Liver (tissue), 9 donors: ENCODE measurements around the gene CEP170. TPM values are rescaled to one million over a fixed set of nuclear protein-coding genes. Genes with fewer than 3 reads are reported as not detected.

Experiments
- DNase-seq: peaks from one replicate; pipeline ENCODE4 v3.0.0-alpha.2; 2017; ENCODE audit warnings: low spot score
- H3K27ac ChIP-seq, 2 donors: one replicate each; pipeline ENCODE4 v1.7.0; 2013; ENCODE audit warnings: inconsistent platforms in 2 of 2, low read length in 2 of 2, control low read depth in 1 of 2, low read depth in 1 of 2, mild to moderate bottlenecking in 1 of 2
- H3K27me3 ChIP-seq, 4 donors: one replicate each; pipeline versions ENCODE4 v1.6.1 to v1.7.0; 2013; ENCODE audit warnings: low read length in 3 of 4, inconsistent platforms in 1 of 4, mild to moderate bottlenecking in 1 of 4, moderate library complexity in 1 of 4; ENCODE audit not compliant: control insufficient read depth in 4 of 4, insufficient read depth in 4 of 4
- H3K36me3 ChIP-seq, 4 donors: one replicate each; pipeline versions ENCODE4 v1.6.1 to v1.7.0; 2013; ENCODE audit warnings: low read length in 3 of 4, mild to moderate bottlenecking in 3 of 4, low read depth in 1 of 4, moderate library complexity in 1 of 4; ENCODE audit not compliant: control insufficient read depth in 4 of 4, insufficient read depth in 3 of 4
- H3K4me1 ChIP-seq, 4 donors: one replicate each; pipeline versions ENCODE4 v1.6.1 to v1.7.0; 2013; ENCODE audit warnings: low read length in 3 of 4, mild to moderate bottlenecking in 3 of 4, moderate library complexity in 1 of 4; ENCODE audit not compliant: control insufficient read depth in 4 of 4, insufficient read depth in 4 of 4
- H3K4me3 ChIP-seq, 3 donors: one replicate each; pipeline versions ENCODE4 v1.6.1 to v1.7.0; 2013; ENCODE audit warnings: low read length in 3 of 3, control low read depth in 1 of 3, low read depth in 1 of 3, mild to moderate bottlenecking in 1 of 3
- H3K9ac ChIP-seq, 2 donors: one replicate each; pipeline ENCODE4 v1.7.0; 2013; ENCODE audit warnings: low read length in 2 of 2, mild to moderate bottlenecking in 2 of 2, moderate library complexity in 2 of 2, control low read depth in 1 of 2, low read depth in 1 of 2
- H3K9me3 ChIP-seq, 4 donors: one replicate each; pipeline versions ENCODE4 v1.6.1 to v1.7.0; 2013; ENCODE audit warnings: low read length in 3 of 4; ENCODE audit not compliant: control insufficient read depth in 4 of 4
- EGR1 ChIP-seq, 2 donors: IDR thresholded peaks; 2 replicates each; pipeline ENCODE4 v1.6.1; 2016 to 2018; ENCODE audit warnings: antibody characterized with exemption in 2 of 2, low read depth in 2 of 2
- FOXA1 ChIP-seq: IDR thresholded peaks from 2 replicates; pipeline ENCODE4 v1.6.1; 2016; ENCODE audit warnings: antibody characterized with exemption
- FOXA2 ChIP-seq: IDR thresholded peaks from 2 replicates; pipeline ENCODE4 v1.6.1; 2016; ENCODE audit warnings: antibody characterized with exemption
- GABPA ChIP-seq, 2 donors: IDR thresholded peaks in 1 of 2; conservative IDR thresholded peaks in 1 of 2; 2 replicates each; pipeline ENCODE4 v1.6.1; 2016; ENCODE audit warnings: antibody characterized with exemption in 2 of 2, mild to moderate bottlenecking in 1 of 2, moderate library complexity in 1 of 2
- HNF4A ChIP-seq, 2 donors: conservative IDR thresholded peaks; 2 replicates each; pipeline ENCODE4 v1.6.1; 2016; ENCODE audit warnings: antibody characterized with exemption in 2 of 2, mild to moderate bottlenecking in 2 of 2
- HNF4G ChIP-seq: IDR thresholded peaks from 2 replicates; pipeline ENCODE4 v1.6.1; 2016; ENCODE audit warnings: antibody characterized with exemption
- JUND ChIP-seq, 2 donors: IDR thresholded peaks; 2 replicates each; pipeline ENCODE4 v1.6.1; 2016; ENCODE audit warnings: antibody characterized with exemption in 2 of 2
- NR2F2 ChIP-seq: IDR thresholded peaks from 2 replicates; pipeline ENCODE4 v1.6.1; 2016; ENCODE audit warnings: antibody characterized with exemption
- RAD21 ChIP-seq, 2 donors: IDR thresholded peaks; 2 replicates each; pipeline ENCODE4 v1.6.1; 2016; ENCODE audit warnings: antibody characterized with exemption in 2 of 2, mild to moderate bottlenecking in 2 of 2
- RXRA ChIP-seq, 2 donors: IDR thresholded peaks; 2 replicates each; pipeline ENCODE4 v1.6.1; 2017 to 2018; ENCODE audit warnings: antibody characterized with exemption in 2 of 2, mild to moderate bottlenecking in 1 of 2
- SP1 ChIP-seq: IDR thresholded peaks from 2 replicates; pipeline ENCODE4 v1.6.1; 2018; ENCODE audit warnings: antibody characterized with exemption, mild to moderate bottlenecking
- TAF1 ChIP-seq: conservative IDR thresholded peaks from 2 replicates; pipeline ENCODE4 v1.6.1; 2016; ENCODE audit warnings: antibody characterized with exemption, mild to moderate bottlenecking
- YY1 ChIP-seq: IDR thresholded peaks from 2 replicates; pipeline ENCODE4 v1.6.1; 2016; ENCODE audit warnings: antibody characterized with exemption, mild to moderate bottlenecking
- ZBTB33 ChIP-seq: IDR thresholded peaks from 2 replicates; pipeline ENCODE4 v1.6.1; 2016; ENCODE audit warnings: antibody characterized with exemption
- WGBS: extraction: QIAGEN DNeasy Blood & Tissue Kit; methylation state at CpG from one replicate; pipeline ENCODE4 v1.1.7; 2013; 5-methylcytosine and 5-hydroxymethylcytosine counted together
- polyA plus RNA-seq, 2 donors: library from polyadenylated mRNA; stranded (reverse) in 1 of 2; unstranded in 1 of 2; fragments of 200-250 nt in 1 of 2; fragments of >200 nt in 1 of 2; fragmentation: Nextera tagmentation in 1 of 2; extraction: Ambion mirVana in 1 of 2; gene quantifications; one replicate each; pipeline versions ENCODE4 v1.2.1 to v1.2.3, GENCODE V29; 2013 to 2015
- total RNA-seq, 2 donors: library from RNA; depleted of rRNA; stranded (reverse); fragments of >200 nt; gene quantifications; one replicate each; pipeline ENCODE4 v1.2.3, GENCODE V29; 2014
- TF ChIP-seq, protein P1 (sequence below): IDR thresholded peaks from 2 replicates; pipeline ENCODE4 v1.6.1; 2016; ENCODE audit warnings: antibody characterized with exemption
- TF ChIP-seq, protein P2 (sequence below): IDR thresholded peaks from 2 replicates; pipeline ENCODE4 v1.6.1; 2016; ENCODE audit warnings: antibody characterized with exemption, mild to moderate bottlenecking
- TF ChIP-seq, protein P3 (sequence below): IDR thresholded peaks from 2 replicates; pipeline ENCODE4 v1.6.1; 2016; ENCODE audit warnings: antibody characterized with exemption
- TF ChIP-seq, protein P4 (sequence below): fragments of 150-350 bp; IDR thresholded peaks from 2 replicates; pipeline ENCODE4 v1.5.1; 2017; ENCODE audit warnings: improper control_type of control experiment, low read depth, low read length; ENCODE audit not compliant: missing input control
- donor health status: healthy.
- donor health status: healthy.
- donor health status: healthy.
- donor health status: healthy.
- donor health status: healthy.

Gene CEP170
- total and polyA plus RNA-seq, 4 donors = 5.0 to 21.5 (median 14.9) TPM

DNA sequence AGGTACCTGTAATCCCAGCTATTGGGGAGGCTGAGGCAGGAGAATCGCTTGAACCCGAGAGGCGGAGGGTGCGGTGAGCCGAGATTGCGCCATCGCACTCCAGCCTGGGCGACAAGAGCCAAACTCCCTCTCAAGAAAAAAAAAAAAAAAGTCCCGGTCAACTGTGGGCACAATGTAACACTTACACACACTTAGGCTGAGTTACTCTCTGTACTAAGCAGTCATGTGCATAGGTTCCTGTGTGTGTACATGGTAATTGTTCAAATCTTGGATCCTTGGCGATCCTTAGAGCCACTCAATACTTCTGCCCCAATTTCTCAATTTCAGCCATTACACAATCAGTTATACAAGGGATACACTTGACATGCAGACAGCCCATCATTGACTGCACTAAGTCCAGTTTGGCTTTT is 12.4 kb upstream of the CEP170 start:
- TF ChIP-seq HNF4G = no peak
- no peak for TF ChIP-seq NR2F2
- no peak for TF ChIP-seq RXRA (IDR thresholded peaks at IDR 0.05)
- no peak for TF ChIP-seq RAD21 (IDR thresholded peaks at IDR 0.05)
- TF ChIP-seq JUND (IDR thresholded peaks at IDR 0.05) = no peak
- no peak for TF ChIP-seq FOXA1
- TF ChIP-seq, protein P1, sequence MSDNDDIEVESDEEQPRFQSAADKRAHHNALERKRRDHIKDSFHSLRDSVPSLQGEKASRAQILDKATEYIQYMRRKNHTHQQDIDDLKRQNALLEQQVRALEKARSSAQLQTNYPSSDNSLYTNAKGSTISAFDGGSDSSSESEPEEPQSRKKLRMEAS = no peak
- TF ChIP-seq ZBTB33 = no peak
- TF ChIP-seq TAF1 = no peak
- no peak for TF ChIP-seq GABPA (IDR thresholded peaks at IDR 0.05 in 1 of 2, conservative IDR thresholded peaks at IDR 0.05 in 1 of 2)
- TF ChIP-seq EGR1 (IDR thresholded peaks at IDR 0.05; ENCODE audit: low read depth in 2 of 2) = no peak
- 88% methylated on average over 10 of the region's 10 CpGs for WGBS
- peaks cover 0 to 10% (median 2%) of the 10 kb centered on the region in 4 donors for H3K4me1 ChIP-seq
- no peak overlapping the region for H3K9ac ChIP-seq
- no peak for DNase-seq
- H3K9me3 ChIP-seq = no peaks in the 10 kb centered on the region
- no peak overlapping the region for H3K4me3 ChIP-seq
- no peaks in the 10 kb centered on the region for H3K27me3 ChIP-seq
- H3K27ac ChIP-seq = peak overlapping the region; percentile 13 to 50
- peaks cover 0 to 8% (median under 1%) of the 10 kb centered on the region in 4 donors for H3K36me3 ChIP-seq

GRCh38 chr1:243266231-243266630 is 11.2 kb upstream of the CEP170 start:
- no peaks in the 10 kb centered on the region for H3K27me3 ChIP-seq
- H3K9ac ChIP-seq = no peak overlapping the region
- H3K4me3 ChIP-seq = no peak overlapping the region
- no peaks in the 10 kb centered on the region for H3K9me3 ChIP-seq
- H3K36me3 ChIP-seq = peaks cover 0 to 6% (median under 1%) of the 10 kb centered on the region in 4 donors
- WGBS = 91% methylated on average over 4 of the region's 4 CpGs
- DNase-seq = no peak
- peaks cover 0 to 10% (median 2%) of the 10 kb centered on the region in 4 donors for H3K4me1 ChIP-seq
- no peak overlapping the region for H3K27ac ChIP-seq
- TF ChIP-seq NR2F2 = no peak
- no peak for TF ChIP-seq JUND (IDR thresholded peaks at IDR 0.05)
- no peak for TF ChIP-seq EGR1 (IDR thresholded peaks at IDR 0.05; ENCODE audit: low read depth in 2 of 2)
- TF ChIP-seq, protein P2, sequence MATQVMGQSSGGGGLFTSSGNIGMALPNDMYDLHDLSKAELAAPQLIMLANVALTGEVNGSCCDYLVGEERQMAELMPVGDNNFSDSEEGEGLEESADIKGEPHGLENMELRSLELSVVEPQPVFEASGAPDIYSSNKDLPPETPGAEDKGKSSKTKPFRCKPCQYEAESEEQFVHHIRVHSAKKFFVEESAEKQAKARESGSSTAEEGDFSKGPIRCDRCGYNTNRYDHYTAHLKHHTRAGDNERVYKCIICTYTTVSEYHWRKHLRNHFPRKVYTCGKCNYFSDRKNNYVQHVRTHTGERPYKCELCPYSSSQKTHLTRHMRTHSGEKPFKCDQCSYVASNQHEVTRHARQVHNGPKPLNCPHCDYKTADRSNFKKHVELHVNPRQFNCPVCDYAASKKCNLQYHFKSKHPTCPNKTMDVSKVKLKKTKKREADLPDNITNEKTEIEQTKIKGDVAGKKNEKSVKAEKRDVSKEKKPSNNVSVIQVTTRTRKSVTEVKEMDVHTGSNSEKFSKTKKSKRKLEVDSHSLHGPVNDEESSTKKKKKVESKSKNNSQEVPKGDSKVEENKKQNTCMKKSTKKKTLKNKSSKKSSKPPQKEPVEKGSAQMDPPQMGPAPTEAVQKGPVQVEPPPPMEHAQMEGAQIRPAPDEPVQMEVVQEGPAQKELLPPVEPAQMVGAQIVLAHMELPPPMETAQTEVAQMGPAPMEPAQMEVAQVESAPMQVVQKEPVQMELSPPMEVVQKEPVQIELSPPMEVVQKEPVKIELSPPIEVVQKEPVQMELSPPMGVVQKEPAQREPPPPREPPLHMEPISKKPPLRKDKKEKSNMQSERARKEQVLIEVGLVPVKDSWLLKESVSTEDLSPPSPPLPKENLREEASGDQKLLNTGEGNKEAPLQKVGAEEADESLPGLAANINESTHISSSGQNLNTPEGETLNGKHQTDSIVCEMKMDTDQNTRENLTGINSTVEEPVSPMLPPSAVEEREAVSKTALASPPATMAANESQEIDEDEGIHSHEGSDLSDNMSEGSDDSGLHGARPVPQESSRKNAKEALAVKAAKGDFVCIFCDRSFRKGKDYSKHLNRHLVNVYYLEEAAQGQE = no peak
- TF ChIP-seq FOXA2 = no peak
- TF ChIP-seq FOXA1 = no peak
- no peak for TF ChIP-seq RXRA (IDR thresholded peaks at IDR 0.05)
- TF ChIP-seq, protein P1 = no peak
- no peak for TF ChIP-seq ZBTB33
- no peak for TF ChIP-seq TAF1
- TF ChIP-seq HNF4G = no peak
- no peak for TF ChIP-seq RAD21 (IDR thresholded peaks at IDR 0.05)
- TF ChIP-seq YY1 = no peak
- no peak for TF ChIP-seq HNF4A (conservative IDR thresholded peaks at IDR 0.05)
- TF ChIP-seq, protein P3, sequence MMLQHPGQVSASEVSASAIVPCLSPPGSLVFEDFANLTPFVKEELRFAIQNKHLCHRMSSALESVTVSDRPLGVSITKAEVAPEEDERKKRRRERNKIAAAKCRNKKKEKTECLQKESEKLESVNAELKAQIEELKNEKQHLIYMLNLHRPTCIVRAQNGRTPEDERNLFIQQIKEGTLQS = no peak
- TF ChIP-seq, protein P4, sequence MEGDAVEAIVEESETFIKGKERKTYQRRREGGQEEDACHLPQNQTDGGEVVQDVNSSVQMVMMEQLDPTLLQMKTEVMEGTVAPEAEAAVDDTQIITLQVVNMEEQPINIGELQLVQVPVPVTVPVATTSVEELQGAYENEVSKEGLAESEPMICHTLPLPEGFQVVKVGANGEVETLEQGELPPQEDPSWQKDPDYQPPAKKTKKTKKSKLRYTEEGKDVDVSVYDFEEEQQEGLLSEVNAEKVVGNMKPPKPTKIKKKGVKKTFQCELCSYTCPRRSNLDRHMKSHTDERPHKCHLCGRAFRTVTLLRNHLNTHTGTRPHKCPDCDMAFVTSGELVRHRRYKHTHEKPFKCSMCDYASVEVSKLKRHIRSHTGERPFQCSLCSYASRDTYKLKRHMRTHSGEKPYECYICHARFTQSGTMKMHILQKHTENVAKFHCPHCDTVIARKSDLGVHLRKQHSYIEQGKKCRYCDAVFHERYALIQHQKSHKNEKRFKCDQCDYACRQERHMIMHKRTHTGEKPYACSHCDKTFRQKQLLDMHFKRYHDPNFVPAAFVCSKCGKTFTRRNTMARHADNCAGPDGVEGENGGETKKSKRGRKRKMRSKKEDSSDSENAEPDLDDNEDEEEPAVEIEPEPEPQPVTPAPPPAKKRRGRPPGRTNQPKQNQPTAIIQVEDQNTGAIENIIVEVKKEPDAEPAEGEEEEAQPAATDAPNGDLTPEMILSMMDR = no peak
- no peak for TF ChIP-seq GABPA (IDR thresholded peaks at IDR 0.05 in 1 of 2, conservative IDR thresholded peaks at IDR 0.05 in 1 of 2)
- no peak for TF ChIP-seq SP1
